HepG2 (cell line): Measurements from ENCODE around the gene CENPB. TPM values are rescaled to one million over a fixed set of nuclear protein-coding genes. Genes with fewer than 3 reads are reported as not detected.
A peak's percentile ranks its signal among the peaks of the same experiment; 100 is the strongest.

ENCODE experiments used
- ARHGAP35 ChIP-seq: sonication (generic); formaldehyde crosslinking; IDR thresholded peaks from 2 replicates; pipeline ENCODE4 v1.9.0; 2022; ENCODE audit warnings: mild to moderate bottlenecking, inconsistent platforms, moderate library complexity, missing genetic modification reagents, borderline replicate concordance
- ATF7-NPFF ChIP-seq: sonication (generic); formaldehyde crosslinking; IDR thresholded peaks from 2 replicates; pipeline ENCODE4 v1.8.1; 2023; ENCODE audit warnings: mild to moderate bottlenecking, low read depth, missing genetic modification reagents, moderate library complexity
- DMTF1 ChIP-seq: sonication (generic); formaldehyde crosslinking; IDR thresholded peaks from 2 replicates; pipeline ENCODE4 v1.4.0; 2020; ENCODE audit warnings: mild to moderate bottlenecking, missing genetic modification reagents
- FOXO1 ChIP-seq: sonication (generic); formaldehyde crosslinking; IDR thresholded peaks from 2 replicates; pipeline ENCODE4 v1.4.0; 2020; ENCODE audit warnings: missing genetic modification reagents
- GPN1 ChIP-seq: sonication (generic); formaldehyde crosslinking; IDR thresholded peaks from 2 replicates; pipeline ENCODE4 v1.5.1; 2020; ENCODE audit warnings: missing genetic modification reagents, borderline replicate concordance
- GZF1 ChIP-seq: sonication (generic); formaldehyde crosslinking; IDR thresholded peaks from 2 replicates; pipeline ENCODE4 v1.5.1; 2020; ENCODE audit warnings: mild to moderate bottlenecking, missing genetic modification reagents
- KDM5B ChIP-seq: sonication (generic); formaldehyde crosslinking; IDR thresholded peaks from 2 replicates; pipeline ENCODE4 v1.4.0; 2020; ENCODE audit warnings: missing genetic modification reagents, mild to moderate bottlenecking, borderline replicate concordance
- MLXIP ChIP-seq: sonication (generic); formaldehyde crosslinking; IDR thresholded peaks from 2 replicates; pipeline ENCODE4 v1.9.0; 2021; ENCODE audit warnings: missing genetic modification reagents, borderline replicate concordance
- POLR2A ChIP-seq, 2 experiments: IDR thresholded peaks; 2 replicates each; pipeline ENCODE4 v1.6.1; 2011; ENCODE audit warnings: low read depth in 2 of 2, low read length in 2 of 2, mild to moderate bottlenecking in 1 of 2, moderate library complexity in 1 of 2; ENCODE audit not compliant: insufficient read depth in 1 of 2
- RXRA ChIP-seq: sonication (generic); formaldehyde crosslinking; IDR thresholded peaks from 2 replicates; pipeline ENCODE4 v1.5.1; 2020; ENCODE audit warnings: missing genetic modification reagents
- SCMH1 ChIP-seq: sonication (generic); formaldehyde crosslinking; IDR thresholded peaks from 2 replicates; pipeline ENCODE4 v1.9.0; 2021; ENCODE audit warnings: missing genetic modification reagents, mild to moderate bottlenecking, borderline replicate concordance
- SMAD3 ChIP-seq: sonication (generic); formaldehyde crosslinking; IDR thresholded peaks from 2 replicates; pipeline ENCODE4 v1.4.0; 2020; ENCODE audit warnings: missing genetic modification reagents
- SOX6 ChIP-seq, 2 experiments: fragments of 450-650 bp in 1 of 2; sonication (generic) in 1 of 2; formaldehyde crosslinking in 1 of 2; IDR thresholded peaks; 2 replicates each; pipeline versions ENCODE4 v1.4.0 to v1.6.1; 2017 to 2020; ENCODE audit warnings: antibody characterized with exemption in 1 of 2, mild to moderate bottlenecking in 1 of 2, missing genetic modification reagents in 1 of 2
- SRY ChIP-seq: sonication (generic); formaldehyde crosslinking; IDR thresholded peaks from 2 replicates; pipeline ENCODE4 v1.8.0; 2022; ENCODE audit warnings: mild to moderate bottlenecking, missing genetic modification reagents
- XRCC5 ChIP-seq: fragments of 200-400 bp; formaldehyde crosslinking; optimal IDR thresholded peaks from 2 replicates; pipeline ENCODE3; 2017; ENCODE audit warnings: mild to moderate bottlenecking, low read length
- ZBTB42 ChIP-seq: sonication (generic); formaldehyde crosslinking; IDR thresholded peaks from 2 replicates; pipeline ENCODE4 v1.5.0; 2020; ENCODE audit warnings: mild to moderate bottlenecking, missing genetic modification reagents
- ZFP36L1 ChIP-seq: sonication (generic); formaldehyde crosslinking; IDR thresholded peaks from 2 replicates; pipeline ENCODE4 v1.8.0; 2022; ENCODE audit warnings: mild to moderate bottlenecking, missing genetic modification reagents, moderate library complexity
- ZMYM4 ChIP-seq: sonication (generic); formaldehyde crosslinking; IDR thresholded peaks from 2 replicates; pipeline ENCODE4 v1.8.1; 2023; ENCODE audit warnings: mild to moderate bottlenecking, missing genetic modification reagents
- ZNF225 ChIP-seq: sonication (generic); formaldehyde crosslinking; IDR thresholded peaks from 2 replicates; pipeline ENCODE4 v1.4.0; 2020; ENCODE audit warnings: mild to moderate bottlenecking, missing genetic modification reagents
- ZNF282 ChIP-seq: fragments of 450-650 bp; IDR thresholded peaks from 2 replicates; pipeline ENCODE4 v1.6.1; 2018; ENCODE audit not compliant: partially characterized antibody
- ZNF510 ChIP-seq: sonication (generic); formaldehyde crosslinking; IDR thresholded peaks from 2 replicates; pipeline ENCODE4 v1.4.0; 2020; ENCODE audit warnings: low read depth, mild to moderate bottlenecking, missing genetic modification reagents
- ZNF761 ChIP-seq: sonication (generic); formaldehyde crosslinking; conservative IDR thresholded peaks from 2 replicates; pipeline ENCODE4 v1.4.0; 2020; ENCODE audit warnings: mild to moderate bottlenecking, missing genetic modification reagents
- ZNF784 ChIP-seq: sonication (generic); formaldehyde crosslinking; IDR thresholded peaks from 2 replicates; pipeline ENCODE4 v1.5.1; 2020; ENCODE audit warnings: missing genetic modification reagents, mild to moderate bottlenecking, borderline replicate concordance
- polyA plus RNA-seq, 8 experiments: library from polyadenylated mRNA; depleted of rRNA in 3 of 8; stranded (reverse) in 7 of 8; unstranded in 1 of 8; fragments of >200 nt; fragmentation: Illumina TruSeq in 4 of 8; extraction: Trizol in 4 of 8; gene quantifications; 2 replicates each; pipeline versions ENCODE4 v1.2.1 to v1.2.3, GENCODE V29; 2011 to 2016; ENCODE audit warnings: low read depth in 4 of 8, missing spikeins in 1 of 8, mixed read lengths in 1 of 8; ENCODE audit not compliant: insufficient read depth in 1 of 8
- total RNA-seq, 5 experiments: library from RNA; depleted of rRNA; stranded (reverse); fragments of >200 nt; fragmentation: Illumina TruSeq; extraction: Trizol; gene quantifications; 2 replicates each; pipeline ENCODE4 v1.2.3, GENCODE V29; 2016; ENCODE audit warnings: low read depth in 1 of 5
- TF ChIP-seq, protein P1 (sequence below): IDR thresholded peaks from 2 replicates; pipeline ENCODE4 v1.6.1; 2016; ENCODE audit warnings: low read depth, borderline replicate concordance

The CENPB gene
- total and polyA plus RNA-seq, 2 of the 13 experiments (the other 11 are each of a cell fraction or from before 2014, with no cell fraction given), result 10.4 to 54.5 TPM

DNA sequence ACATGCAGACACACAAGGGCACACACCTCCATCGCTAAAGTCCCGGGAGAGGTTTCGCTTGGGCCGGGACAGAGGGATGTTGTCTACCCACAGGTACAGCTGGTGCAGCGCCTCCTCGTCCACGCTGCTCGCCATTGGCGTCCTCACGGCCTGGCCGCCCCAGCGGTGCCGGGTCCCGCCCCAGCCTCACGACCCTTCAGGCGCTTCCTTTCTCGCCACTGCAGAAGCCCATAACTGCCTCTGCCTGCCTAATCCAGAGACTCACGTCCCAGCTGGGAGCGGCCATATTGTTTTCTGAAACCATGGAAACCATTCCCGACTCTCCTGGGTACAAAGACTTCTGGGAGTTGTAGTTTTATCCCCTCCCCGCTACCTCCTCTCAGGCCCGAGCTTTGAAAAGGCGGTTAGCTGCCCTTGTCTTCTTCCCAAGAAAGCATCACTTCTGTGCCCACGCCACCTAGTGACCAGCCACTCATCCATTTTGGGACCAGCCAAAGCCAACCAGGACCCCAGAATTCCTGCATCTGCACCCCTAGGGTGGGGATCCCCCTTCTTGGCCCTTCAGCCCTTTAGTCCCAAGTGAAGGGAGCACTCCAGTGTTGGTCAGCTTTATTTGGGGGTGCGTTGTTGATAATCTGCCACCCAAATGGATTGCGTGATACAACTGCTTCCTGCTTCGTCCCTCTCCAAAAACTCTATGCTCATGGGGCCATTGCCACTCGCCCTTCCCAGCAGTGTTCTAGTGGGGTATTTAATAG is 5.2 kb downstream of the CENPB start, which contains the start of gene SPEF1 (continued):
- TF ChIP-seq RXRA (CRISPR knock-in tag) (peak; percentile 32; the same call in 1 of the 2 replicates), SOX6 (IDR thresholded peaks at IDR 0.05) (no peak), SOX6 (CRISPR knock-in tag; IDR thresholded peaks at IDR 0.05) (peak; percentile 59), ARHGAP35 (CRISPR knock-in tag) (no peak), GPN1 (CRISPR knock-in tag) (no peak), KDM5B (CRISPR knock-in tag) (peak; percentile 79; the same call in 1 of the 2 replicates), GZF1 (CRISPR knock-in tag) (no peak), ZMYM4 (CRISPR knock-in tag) (peak; percentile 53; the same call in 1 of the 2 replicates), POLR2A (IDR thresholded peaks at IDR 0.05; ENCODE audit: insufficient read depth in 1 of 2, low read depth in 2 of 2, low read length in 2 of 2) (no peak), ZNF784 (CRISPR knock-in tag) (no peak), DMTF1 (CRISPR knock-in tag) (no peak), ZNF282 (no peak), ZNF510 (CRISPR knock-in tag) (no peak), MLXIP (CRISPR knock-in tag) (no peak), ZFP36L1 (CRISPR knock-in tag) (no peak), ZBTB42 (CRISPR knock-in tag) (peak; percentile 23; the same call in 1 of the 2 replicates), SRY (CRISPR knock-in tag) (no peak), ZNF761 (CRISPR knock-in tag) (no peak), SMAD3 (CRISPR knock-in tag) (0 out of 2 replicates have a peak, but pooled peaks have one; percentile 69), SCMH1 (no peak), ATF7-NPFF (CRISPR knock-in tag) (peak; percentile 7; the same call in 1 of the 2 replicates), FOXO1 (CRISPR knock-in tag) (no peak), XRCC5 (peak; percentile 90), ZNF225 (CRISPR knock-in tag) (peak; percentile 49; the same call in 1 of the 2 replicates)
- TF ChIP-seq, protein P1, sequence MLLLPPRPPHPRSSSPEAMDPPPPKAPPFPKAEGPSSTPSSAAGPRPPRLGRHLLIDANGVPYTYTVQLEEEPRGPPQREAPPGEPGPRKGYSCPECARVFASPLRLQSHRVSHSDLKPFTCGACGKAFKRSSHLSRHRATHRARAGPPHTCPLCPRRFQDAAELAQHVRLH (CRISPR knock-in tag), result peak; percentile 71; the same call in 1 of the 2 replicates
